Lower leg skin (tissue), 3 donors: ENCODE results near the gene PJA1.

Source experiments
- CTCF ChIP-seq, 3 donors: fragments of 450-650 bp; IDR thresholded peaks; one replicate each; pipeline ENCODE4 v1.5.1; 2016; ENCODE audit warnings: antibody characterized with exemption in 3 of 3, mild to moderate bottlenecking in 3 of 3, moderate library complexity in 2 of 3
- POLR2A ChIP-seq, 2 donors: fragments of 450-650 bp; IDR thresholded peaks; one replicate each; pipeline ENCODE4 v1.6.1; 2016 to 2017; ENCODE audit warnings: antibody characterized with exemption in 2 of 2, mild to moderate bottlenecking in 1 of 2, moderate library complexity in 1 of 2

- TF ChIP-seq CTCF (IDR thresholded peaks at IDR 0.05) (no peak), POLR2A (IDR thresholded peaks at IDR 0.05) (no peak)
Observed at GRCh38 chrX:69133921-69134542, 31.2 kb downstream of the PJA1 start.
